Left kidney (tissue), 2 donors: ENCODE data around the gene LIPC. TPM values are rescaled to one million over a fixed set of nuclear protein-coding genes. Genes with fewer than 3 reads are reported as not detected.

Experiments used
- DNase-seq: peaks from one replicate; pipeline ENCODE4 v3.0.0-alpha.2; 2013
- polyA plus RNA-seq: library from polyadenylated mRNA; unstranded; fragments of 120-200 nt; gene quantifications from one replicate; pipeline ENCODE4 v1.2.1, GENCODE V29; 2013; ENCODE audit not compliant: insufficient read length

Gene LIPC
- polyA plus RNA-seq, 1 donor: 15.6 TPM

DNA sequence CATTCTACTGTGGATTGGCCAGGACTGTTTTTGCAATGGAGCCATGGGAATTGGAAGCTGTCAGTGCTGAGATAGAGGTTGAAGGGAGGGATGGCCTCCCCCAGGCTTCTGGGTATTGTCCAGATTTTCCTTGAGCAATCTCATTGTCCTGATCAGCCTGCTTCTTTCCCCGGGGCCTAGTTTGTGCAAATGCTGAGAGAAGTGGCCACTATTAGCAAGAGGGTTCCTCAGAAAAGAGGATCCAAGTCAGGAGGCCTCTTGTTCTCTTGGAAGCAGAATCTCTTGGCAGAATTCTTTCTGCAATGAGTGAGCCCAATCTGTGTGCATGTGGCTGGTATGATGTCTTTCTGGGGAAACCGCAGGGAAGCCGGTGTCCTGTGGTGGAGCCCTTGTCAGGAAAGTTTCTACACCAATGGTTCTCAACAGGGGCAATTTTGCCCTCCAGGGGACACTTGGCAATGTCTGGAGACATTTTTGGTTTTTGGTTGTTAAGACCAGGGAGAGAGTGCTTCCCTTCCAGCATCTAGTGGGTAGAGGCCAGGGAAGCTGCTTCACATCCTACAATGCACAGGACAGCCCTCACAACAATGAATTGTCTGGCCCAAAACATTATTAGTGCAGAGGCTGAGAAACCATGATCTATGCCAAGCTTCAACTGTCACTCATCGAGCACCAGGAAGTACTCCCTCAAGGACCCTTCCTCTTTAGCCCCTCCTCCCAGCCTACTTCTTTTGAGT is 2.0 kb downstream of the LIPC start:
- no peak for DNase-seq

DNA sequence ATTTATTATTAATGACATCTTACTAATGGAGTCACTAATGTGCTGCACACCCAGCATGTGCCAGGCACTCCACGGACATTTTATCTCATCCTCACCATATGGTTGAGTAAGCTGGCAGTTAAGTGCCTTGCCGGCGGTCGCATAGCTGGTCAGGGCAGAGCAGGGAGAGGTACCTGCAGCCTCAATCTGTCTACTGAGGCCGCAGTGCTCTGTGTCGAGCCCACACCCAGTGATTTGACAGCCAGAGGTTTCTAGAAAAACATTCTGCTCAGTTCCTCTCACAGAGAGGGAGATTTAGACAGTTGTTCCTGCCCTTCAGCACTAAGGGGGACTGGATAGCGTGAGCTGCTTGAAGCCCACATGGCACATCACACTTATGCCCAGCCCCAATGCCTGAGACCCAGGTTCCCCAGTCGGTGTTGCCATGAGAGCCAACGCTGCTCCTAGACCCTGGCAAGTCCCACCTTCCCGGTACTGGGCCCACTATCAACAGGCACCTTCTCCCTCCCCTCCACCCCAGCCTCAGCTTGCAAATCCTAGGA is 2.6 kb downstream of the LIPC start:
- DNase-seq: no peak

DNA sequence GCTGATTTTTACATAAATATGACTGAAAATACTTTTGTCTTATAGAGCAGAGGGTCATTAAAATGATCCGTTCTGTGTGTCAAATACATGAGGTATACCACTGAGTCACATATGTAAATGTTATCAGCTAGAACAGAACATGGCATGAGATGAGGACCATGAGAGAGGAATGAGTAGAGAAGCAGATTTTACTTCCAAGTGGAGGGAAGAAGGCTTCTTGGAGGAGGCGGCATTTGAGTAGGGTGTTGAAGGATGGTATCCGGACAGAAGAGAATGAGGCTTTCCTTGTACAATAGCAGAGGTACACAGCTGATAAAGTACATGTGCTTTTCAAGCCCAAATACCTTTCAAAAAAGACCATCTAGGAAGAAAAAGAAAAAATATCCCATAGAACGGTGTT is 4.8 kb downstream of the LIPC start:
- DNase-seq: no peak

DNA sequence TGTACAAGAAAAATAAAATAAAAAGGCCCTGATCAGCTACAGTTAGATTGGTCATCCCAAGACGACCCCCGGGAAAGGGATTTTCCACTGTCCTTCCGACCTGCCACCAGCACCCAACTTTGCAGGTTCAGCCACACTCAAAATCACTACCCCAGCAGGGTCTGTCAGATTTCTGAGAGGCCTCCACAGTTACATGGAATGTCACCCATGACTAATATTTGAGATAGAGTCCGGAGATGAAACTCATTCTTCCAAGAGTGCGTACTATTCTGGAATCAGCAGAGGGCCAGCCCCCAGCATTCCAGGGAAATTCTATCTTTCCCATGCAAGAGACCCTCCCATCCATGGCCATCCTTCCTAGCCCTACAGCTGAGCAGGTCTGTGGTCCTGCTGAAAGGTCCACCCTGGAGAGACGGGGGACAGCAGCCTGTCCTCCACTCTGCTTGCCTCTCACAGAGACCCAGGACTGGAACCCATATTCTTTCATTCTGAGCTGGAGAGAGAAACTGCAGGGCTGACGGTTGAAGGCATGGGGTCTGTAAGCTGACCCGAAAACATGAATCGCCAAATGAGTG is 5.8 kb downstream of the LIPC start:
- DNase-seq: no peak

DNA sequence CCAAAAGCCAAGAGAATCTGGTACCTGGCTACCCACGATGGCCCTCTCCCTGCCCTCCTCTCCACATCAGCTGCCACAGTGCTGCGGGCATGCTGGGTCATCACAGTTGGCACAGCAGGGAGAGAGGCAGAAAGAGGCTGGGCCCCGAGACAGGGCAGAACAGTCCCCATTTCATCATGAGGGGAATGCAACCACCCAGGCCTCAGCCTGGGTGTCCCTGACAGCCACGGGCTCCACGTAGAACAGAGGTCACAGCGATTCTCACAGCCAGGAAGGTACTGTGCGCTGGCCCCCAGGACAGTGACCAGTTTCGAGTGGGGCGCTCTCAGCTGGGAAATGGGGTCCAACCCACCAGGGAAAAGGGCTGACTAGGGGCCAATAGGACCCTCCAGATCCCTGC is 6.3 kb downstream of the LIPC start:
- DNase-seq: no peak

DNA sequence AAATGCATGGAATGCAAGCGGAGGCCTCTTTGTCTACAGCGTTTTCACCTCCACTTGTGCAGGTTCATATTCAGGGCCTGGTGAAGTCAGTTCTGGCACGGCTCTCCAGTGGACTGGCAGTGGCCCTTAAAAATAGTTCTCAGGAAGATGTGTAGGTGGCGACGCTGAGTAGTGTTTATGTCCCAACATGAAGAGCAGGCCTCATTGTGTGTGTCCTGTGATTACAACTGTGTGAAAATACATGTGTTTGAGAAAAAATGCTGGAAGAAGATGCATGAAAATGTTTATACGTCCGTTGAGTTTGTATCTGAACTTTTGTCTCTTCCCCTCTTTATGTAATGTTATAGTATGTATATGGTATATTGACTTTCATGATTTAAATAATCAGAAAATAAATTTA is 7.2 kb downstream of the LIPC start:
- no peak for DNase-seq

DNA sequence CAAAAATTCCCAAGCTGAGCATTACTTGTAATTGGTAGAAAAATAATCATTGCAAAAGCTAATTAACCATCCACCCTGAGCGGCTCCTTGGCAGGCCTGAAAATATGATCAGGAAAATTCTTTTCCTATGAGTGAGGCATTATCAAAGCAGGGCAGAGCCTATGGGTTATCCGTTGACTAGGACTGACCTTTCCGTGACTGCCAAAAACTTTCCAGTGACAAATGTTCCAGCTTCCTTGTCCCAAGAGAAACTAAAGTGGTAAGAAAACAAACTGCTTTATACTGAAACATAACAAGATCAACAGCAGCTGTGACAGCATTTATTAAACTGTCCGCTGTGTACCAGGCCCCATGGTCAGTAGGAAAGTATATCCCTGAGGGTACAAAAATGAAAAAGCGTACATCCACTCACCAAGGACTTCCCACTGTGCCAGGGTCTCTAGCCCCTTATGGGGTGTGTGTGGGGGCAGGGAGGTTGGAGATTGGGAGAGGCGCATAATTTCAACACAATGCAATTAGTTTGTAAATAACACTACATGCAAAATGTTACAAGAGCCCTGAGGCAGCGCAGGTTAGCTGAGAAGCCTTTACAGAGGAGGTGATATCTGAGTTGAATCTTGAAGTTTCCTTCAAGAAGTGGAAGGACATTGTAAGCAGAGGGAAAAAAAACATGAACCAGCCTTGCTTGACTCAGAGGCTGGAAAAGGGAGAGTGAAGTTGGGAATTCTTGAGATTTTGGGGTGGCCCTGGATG is 8.5 kb downstream of the LIPC start:
- DNase-seq: no peak

DNA sequence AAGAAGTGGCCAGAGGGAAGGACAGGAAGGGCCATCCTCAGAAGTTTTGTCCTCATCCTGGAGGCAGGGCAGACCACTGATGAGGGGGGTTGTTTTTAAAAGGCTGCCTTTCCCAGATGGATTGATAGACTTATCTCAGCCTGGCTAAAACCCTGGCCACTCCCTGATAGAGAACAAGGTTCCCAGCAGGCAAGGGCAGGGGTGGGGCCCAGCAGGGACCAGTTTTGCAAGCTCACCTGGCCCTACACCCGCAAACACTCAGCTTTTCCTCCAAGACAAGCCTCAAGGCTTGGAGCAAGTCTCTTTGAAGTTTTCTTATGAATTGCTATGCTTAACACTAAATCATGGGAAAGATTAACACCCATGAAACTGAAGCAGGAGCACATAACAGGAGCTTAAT is 9.1 kb downstream of the LIPC start:
- DNase-seq: no peak

DNA sequence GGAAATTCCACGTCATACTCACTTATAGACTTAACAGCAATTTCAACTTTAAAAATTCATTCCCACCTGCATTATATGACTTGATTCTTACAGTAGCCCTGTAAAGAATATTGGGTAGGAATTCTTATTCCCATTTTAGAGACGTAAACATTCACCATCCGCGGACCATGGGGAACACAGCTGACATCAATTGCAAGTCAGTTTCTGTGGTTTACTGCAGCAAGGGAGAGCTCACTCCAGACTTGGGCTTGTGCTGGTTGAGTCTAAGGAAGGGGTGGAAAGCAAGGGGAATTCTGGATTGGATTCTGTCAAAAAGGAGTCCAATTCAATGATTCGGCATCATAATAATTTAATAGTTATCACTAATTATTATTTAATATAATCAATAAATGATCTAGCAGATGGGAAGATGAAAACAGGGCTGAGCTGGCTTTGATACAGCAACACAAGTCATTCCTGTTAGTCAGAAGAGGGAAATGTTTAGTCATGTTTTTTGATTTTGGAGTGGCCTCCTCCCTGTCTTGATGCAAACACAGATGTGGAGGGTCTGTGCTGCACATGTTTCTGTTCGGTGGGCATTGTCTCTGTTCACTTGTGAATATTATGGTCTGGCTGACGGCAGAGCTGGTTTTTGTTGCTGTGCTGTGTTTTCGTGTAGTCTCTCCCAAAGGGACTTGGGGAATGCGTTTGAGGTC is 9.7 kb downstream of the LIPC start:
- DNase-seq: no peak

DNA sequence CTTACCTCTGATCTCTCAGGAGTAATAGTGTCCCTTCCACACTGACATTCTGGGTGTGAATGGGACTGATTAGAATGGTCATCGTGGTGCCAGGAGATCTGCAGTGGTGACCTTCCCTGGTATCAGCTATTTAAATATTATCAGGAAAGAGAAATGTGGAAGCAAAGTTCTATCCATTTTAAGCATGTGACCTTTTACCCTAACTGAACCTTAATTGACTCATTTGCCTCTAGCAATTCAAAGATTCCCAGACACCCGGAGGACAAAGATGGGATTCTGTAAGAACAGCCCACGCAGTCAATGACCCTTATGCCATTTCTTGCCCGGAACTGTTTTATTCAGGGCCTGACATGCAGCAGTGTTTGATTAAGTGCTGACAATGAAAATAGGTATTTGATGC is 10.3 kb downstream of the LIPC start:
- no peak for DNase-seq

DNA sequence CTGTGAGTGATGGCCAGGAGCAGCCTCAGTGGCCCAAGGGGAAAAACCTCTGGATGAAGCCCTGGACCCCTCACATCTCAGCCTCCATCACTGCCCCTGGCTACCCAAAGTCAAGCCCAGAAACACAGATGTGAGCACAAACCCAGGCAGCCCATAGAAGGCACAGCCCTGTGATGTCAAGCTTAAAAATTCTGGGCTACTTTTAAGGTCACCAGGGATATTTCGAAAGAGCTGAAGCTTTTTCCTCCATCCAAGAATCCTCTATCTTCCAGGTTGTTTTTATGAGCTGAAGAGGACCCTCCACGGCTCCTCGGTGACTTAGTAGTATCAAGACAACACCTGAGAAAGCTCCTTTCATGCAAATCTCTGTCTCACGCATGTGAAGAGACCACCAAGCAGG is 11.5 kb downstream of the LIPC start:
- no peak for DNase-seq

DNA sequence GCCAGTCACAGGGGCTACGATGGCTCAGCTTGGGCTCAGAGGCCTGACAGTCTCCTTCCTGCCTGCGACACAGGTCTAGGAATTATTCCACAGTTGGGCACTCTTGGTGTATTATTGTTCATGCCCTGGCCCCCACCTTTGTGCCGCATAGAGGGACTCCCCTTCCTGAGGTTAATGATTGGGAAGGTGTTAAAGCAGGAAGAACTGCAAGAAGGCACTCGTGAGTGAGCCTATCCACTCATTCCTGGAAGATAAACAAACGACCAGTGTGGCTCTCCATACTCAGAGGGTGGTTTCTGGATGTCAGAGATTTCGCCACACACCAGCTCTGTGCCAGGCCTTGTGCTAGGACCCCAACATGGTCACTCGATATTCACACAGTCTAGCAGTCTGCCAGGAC is 12.3 kb downstream of the LIPC start:
- no peak for DNase-seq

DNA sequence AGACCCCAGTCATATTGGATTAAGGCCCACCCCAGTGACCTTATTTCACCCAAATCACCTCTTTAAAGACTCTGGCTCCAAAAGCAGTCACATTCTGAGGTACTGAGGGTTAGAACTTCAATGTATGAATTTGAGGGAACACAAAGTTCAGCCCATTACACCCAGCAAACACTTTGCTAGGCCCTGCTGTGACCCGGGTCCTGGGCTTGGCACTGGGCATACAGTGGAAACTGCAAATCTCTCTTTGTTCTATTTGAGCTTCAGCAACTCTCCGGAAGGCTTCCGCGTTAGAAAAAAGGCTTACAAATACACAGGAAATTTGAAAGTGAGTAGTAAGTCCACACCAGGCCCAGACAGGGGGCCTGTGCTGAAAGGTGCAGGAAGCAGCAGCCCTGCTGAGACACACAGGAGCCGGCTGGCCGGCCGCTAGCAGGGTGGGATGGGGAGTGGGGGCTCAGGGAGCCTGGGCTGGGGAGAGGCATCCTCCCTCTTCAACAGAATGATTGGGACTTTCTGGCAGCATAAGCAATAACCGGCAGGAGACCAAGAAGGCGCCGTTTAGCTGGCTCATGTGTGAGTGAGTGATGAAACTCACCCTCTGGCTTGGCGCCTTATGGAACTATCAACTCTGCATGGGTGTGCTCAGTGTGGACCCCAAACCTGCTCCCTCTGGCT is 13.0 kb downstream of the LIPC start:
- no peak for DNase-seq

DNA sequence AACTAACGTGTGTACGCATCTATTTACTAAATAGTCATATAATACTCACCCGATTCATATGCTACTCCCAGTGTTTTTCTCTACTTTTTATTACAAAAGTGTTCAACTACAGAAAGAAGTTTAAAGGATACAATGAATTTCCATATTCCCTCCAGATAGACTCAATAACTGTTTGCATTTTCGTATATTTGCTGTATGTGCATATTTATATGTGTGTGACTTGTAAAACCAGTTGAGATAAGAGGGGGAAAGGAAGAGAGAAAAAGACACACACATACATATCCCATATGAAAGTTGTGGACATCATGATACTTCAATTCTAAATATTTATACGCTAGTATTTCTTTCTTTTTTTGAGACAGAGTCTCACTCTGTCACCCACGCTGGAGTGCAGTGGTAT is 14.1 kb downstream of the LIPC start:
- DNase-seq: no peak

DNA sequence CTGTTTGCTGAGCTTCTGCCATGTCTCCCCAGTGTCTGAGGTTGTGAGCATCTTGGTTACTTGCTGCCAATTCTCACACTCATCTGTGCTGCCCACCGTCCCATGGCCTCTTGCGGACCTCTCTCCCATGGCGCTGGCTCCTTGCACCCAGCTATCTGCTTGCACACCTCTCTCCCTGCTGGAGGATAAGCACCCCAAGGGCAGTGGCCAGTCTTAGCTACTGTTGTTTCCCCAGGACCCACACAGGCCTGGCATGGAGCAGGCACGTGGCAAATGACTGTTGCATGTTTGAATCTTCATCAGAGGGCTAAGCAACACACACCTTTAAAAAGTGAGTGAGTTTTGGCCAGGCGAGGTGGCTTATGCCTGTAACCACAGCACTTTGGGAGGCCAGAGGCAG is 14.7 kb downstream of the LIPC start:
- DNase-seq: no peak

DNA sequence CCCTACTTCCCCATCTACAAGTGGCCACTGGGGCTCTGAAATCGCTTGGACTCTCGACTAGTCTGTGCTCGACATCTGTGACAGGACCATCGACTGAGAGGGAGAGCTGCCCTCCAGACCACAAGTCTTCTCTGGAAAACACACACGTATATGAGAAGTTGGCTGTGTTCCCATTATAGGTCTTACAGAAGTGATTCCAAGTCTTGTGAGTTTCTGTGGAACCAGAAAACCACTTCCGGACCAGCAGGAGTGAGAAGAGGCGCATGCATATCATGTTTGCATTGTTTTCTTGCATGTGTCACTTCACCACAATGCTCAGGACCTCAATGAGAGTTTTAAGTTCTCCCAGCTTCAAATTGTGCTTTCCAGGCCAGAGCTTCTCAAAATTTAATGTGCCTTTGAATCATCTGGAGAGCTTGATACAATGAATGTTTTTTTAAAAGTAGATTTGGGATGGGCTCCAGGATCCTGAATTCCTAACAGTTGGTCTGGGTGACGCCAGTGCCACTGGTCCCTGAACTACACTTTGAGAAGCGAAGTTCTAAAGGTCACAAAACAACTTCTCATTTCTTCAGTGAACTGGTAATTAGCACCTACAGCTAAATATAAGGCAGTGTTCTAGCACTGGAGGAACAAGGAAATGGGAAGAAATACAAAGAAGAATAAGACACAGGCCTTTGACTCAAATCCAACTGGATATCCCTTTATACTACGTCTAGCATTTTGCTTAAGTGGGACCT is 15.7 kb downstream of the LIPC start:
- DNase-seq: no peak

DNA sequence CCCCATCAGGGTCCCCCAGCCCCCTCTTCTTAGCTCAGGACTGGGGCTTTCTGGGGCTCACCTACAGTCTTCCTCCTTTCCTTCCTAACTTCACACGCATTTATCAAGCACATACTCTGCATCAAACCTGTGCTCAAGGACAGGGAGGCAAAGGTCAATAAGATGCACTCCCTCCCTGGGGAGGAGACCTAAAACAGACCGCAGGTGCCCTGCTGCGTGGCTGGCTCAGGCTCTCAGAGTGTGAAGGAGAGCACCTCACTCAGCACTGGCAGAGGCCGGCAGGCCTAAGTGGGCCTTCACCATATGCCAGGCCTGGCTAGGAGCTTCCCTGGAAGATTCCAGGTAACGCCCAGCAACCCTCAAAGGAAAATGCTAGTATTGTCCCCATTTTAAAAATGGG is 16.5 kb downstream of the LIPC start:
- DNase-seq: no peak

DNA sequence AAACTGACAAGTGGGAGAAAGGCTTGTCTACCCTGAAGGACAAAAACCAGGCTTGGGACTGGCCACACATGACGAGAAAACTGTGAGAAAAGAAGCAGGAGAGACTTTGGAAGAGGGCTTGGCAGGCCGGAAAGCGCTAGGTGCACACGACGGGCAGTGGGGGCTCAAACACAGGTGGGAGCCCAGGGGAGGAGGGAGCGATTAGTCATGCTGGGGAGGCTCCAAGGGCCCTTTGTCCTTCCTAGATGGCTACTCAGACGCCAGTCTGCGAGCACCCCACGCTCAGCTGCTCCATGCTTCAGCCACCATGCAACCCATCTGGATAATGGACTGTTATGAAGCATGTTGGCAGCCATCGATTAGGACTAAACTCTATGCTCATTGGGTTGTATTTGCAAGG is 17.1 kb downstream of the LIPC start:
- no peak for DNase-seq

DNA sequence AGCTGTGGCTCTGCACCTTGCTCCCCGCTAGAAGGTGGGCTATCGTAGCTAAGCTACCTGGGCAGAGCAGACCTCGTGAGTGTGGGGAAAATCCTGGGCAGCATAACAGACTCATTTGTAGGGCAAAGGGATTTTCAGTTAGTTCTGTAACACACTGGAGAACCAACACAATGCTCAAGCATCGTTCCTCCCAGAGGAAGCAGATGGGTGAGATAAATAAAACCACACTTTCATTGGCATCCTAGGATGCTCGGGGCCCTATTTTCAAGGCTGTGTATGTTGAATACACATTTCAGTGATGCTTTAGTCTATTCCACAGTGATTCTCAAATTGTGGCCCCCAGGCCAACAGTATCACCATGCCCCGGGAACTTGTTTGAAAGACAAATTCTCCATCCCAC is 20.0 kb downstream of the LIPC start:
- DNase-seq: no peak

DNA sequence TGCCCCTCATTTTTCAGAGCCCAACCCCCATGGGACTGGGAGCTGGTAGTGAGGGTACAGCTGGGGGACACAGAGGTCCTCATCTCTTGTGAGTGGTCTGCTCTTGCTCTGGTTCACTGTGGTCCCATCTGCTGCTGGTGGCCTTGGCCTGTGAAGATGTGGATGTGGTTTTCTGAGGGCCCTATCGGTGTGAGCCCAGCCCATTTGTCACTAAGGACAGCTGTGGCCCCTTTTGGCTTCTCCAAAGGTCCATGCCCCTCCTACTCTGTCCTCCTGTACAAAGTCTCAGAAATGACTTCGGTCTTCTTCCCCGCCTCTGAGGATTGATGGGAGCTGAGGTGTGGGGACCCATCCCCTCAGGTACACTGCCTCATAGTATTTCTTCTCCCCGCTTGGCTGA is 21.0 kb downstream of the LIPC start:
- DNase-seq: no peak
